ENCODE data around the gene PYM1. TPM values are rescaled to one million over a fixed set of nuclear protein-coding genes. Genes with fewer than 3 reads are reported as not detected.
A peak's percentile ranks its signal among the peaks of the same experiment; 100 is the strongest.
"Not testable (repeated sequence)": the region's sequence is repeated elsewhere in the genome, so short reads cannot be mapped to it uniquely, and the experiment has no call there.

The PYM1 gene
- polyA plus RNA-seq, 2 donors = 63.7 to 71.0 TPM

- Histone ChIP-seq H3K4me3 (ENCODE audit: low read depth in 1 of 2, low read length in 2 of 2) (no peak overlapping the region), H3K4me1 (ENCODE audit: control insufficient read depth in 2 of 2, insufficient read depth in 2 of 2, low read length in 1 of 2) (no peaks in the 10 kb centered on the region), H3K9me3 (ENCODE audit: control insufficient read depth in 2 of 2, insufficient read depth in 1 of 2, low read depth in 1 of 2, low read length in 1 of 2) (no peaks in the 10 kb centered on the region), H3K27me3 (ENCODE audit: control insufficient read depth in 1 of 2, insufficient read depth in 2 of 2, low read length in 2 of 2) (no peaks in the 10 kb centered on the region), H3K27ac (ENCODE audit: low read depth in 2 of 2, low read length in 1 of 2) (no peak overlapping the region), H3K36me3 (ENCODE audit: control insufficient read depth in 2 of 2, insufficient read depth in 2 of 2, low read length in 1 of 2) (peaks cover 16 to 19% of the 10 kb centered on the region in 2 donors)
- WGBS, 2 donors = 45 to 50% methylated on average over 2 of the region's 2 CpGs
These were observed 28.6 kb downstream of the PYM1 start for GRCh38 chr12:55899082-55899481.

- H3K4me3 ChIP-seq (ENCODE audit: low read depth in 1 of 2, low read length in 2 of 2) = no peak overlapping the region
- no peak overlapping the region for H3K27ac ChIP-seq (ENCODE audit: low read depth in 2 of 2, low read length in 1 of 2)
- H3K9me3 ChIP-seq (ENCODE audit: control insufficient read depth in 2 of 2, insufficient read depth in 1 of 2, low read depth in 1 of 2, low read length in 1 of 2) = no peaks in the 10 kb centered on the region
- no peaks in the 10 kb centered on the region for H3K27me3 ChIP-seq (ENCODE audit: control insufficient read depth in 1 of 2, insufficient read depth in 2 of 2, low read length in 2 of 2)
- no peaks in the 10 kb centered on the region for H3K4me1 ChIP-seq (ENCODE audit: control insufficient read depth in 2 of 2, insufficient read depth in 2 of 2, low read length in 1 of 2)
- WGBS, 2 donors = 90 to 97% methylated on average over 1 of the region's 1 CpG
- H3K36me3 ChIP-seq (ENCODE audit: control insufficient read depth in 2 of 2, insufficient read depth in 2 of 2, low read length in 1 of 2) = no peaks in the 10 kb centered on the region
These were observed 34.0 kb downstream of the PYM1 start for GRCh38 chr12:55893723-55894122.

GRCh38 chr12:55891310-55891709 is 36.4 kb downstream of the PYM1 start:
- WGBS, 2 donors = 91 to 93% methylated on average over 4 of the region's 4 CpGs

DNA sequence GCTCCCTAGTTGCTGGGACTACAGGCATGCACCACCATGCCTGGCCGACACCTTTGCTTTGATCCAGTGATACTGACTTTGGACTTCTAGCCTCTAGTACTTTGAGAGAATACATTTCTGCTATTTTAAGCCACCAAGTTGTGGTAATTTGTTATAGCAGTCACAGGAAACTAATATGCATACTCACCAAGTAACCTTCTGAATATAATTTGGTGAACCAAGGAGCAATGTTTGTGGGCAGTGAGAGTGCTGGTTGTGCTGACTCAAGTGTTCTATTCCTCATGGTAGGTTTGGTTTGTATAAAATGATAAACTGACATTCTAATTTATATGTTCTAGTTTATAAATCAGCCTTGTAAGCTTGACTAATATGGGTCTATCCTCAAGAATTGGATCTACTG is 42.6 kb downstream of the PYM1 start:
- H3K27me3 ChIP-seq (ENCODE audit: control insufficient read depth in 1 of 2, insufficient read depth in 2 of 2, low read length in 2 of 2) = no peaks in the 10 kb centered on the region
- no peaks in the 10 kb centered on the region for H3K36me3 ChIP-seq (ENCODE audit: control insufficient read depth in 2 of 2, insufficient read depth in 2 of 2, low read length in 1 of 2)
- H3K9me3 ChIP-seq (ENCODE audit: control insufficient read depth in 2 of 2, insufficient read depth in 1 of 2, low read depth in 1 of 2, low read length in 1 of 2) = no peaks in the 10 kb centered on the region
- WGBS, 2 donors = 71 to 77% methylated on average over 1 of the region's 1 CpG
- no peak overlapping the region for H3K27ac ChIP-seq (ENCODE audit: low read depth in 2 of 2, low read length in 1 of 2)
- H3K4me3 ChIP-seq (ENCODE audit: low read depth in 1 of 2, low read length in 2 of 2) = no peak overlapping the region
- no peaks in the 10 kb centered on the region for H3K4me1 ChIP-seq (ENCODE audit: control insufficient read depth in 2 of 2, insufficient read depth in 2 of 2, low read length in 1 of 2)

More at GRCh38 chr12:55891310-55891709, 36.4 kb downstream of the PYM1 start:
- Histone ChIP-seq H3K9me3 (ENCODE audit: control insufficient read depth in 2 of 2, insufficient read depth in 1 of 2, low read depth in 1 of 2, low read length in 1 of 2) (no peaks in the 10 kb centered on the region), H3K4me1 (ENCODE audit: control insufficient read depth in 2 of 2, insufficient read depth in 2 of 2, low read length in 1 of 2) (no peaks in the 10 kb centered on the region), H3K4me3 (ENCODE audit: low read depth in 1 of 2, low read length in 2 of 2) (no peak overlapping the region), H3K27me3 (ENCODE audit: control insufficient read depth in 1 of 2, insufficient read depth in 2 of 2, low read length in 2 of 2) (no peaks in the 10 kb centered on the region), H3K27ac (ENCODE audit: low read depth in 2 of 2, low read length in 1 of 2) (no peak overlapping the region), H3K36me3 (ENCODE audit: control insufficient read depth in 2 of 2, insufficient read depth in 2 of 2, low read length in 1 of 2) (no peaks in the 10 kb centered on the region)

DNA sequence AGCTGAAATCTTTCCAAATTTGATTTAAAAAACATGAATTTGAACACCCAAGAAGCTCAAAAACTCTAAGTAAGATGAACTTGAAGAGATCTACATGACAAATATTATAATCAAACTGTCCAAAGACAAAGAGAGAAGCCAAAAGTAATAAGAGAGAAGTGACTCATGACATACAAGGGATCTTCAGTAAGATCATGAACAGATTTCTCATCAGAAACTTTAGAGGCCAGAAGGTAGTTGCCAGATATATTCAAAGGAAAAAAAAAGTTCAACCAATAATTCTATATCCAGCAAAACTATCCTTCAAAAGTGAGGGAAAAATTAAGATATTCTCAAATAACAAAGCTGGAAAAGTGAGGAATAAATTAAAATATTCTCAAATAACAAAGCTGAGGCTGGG is 49.9 kb downstream of the PYM1 start:
- H3K36me3 ChIP-seq (ENCODE audit: control insufficient read depth in 2 of 2, insufficient read depth in 2 of 2, low read length in 1 of 2) = no peaks in the 10 kb centered on the region
- no peaks in the 10 kb centered on the region for H3K27me3 ChIP-seq (ENCODE audit: control insufficient read depth in 1 of 2, insufficient read depth in 2 of 2, low read length in 2 of 2)
- H3K9me3 ChIP-seq (ENCODE audit: control insufficient read depth in 2 of 2, insufficient read depth in 1 of 2, low read depth in 1 of 2, low read length in 1 of 2) = no peaks in the 10 kb centered on the region
- H3K27ac ChIP-seq (ENCODE audit: low read depth in 2 of 2, low read length in 1 of 2) = no peak overlapping the region
- no peak overlapping the region for H3K4me3 ChIP-seq (ENCODE audit: low read depth in 1 of 2, low read length in 2 of 2)
- no peaks in the 10 kb centered on the region for H3K4me1 ChIP-seq (ENCODE audit: control insufficient read depth in 2 of 2, insufficient read depth in 2 of 2, low read length in 1 of 2)

GRCh38 chr12:55875704-55876467 is 51.8 kb downstream of the PYM1 start:
- H3K9me3 ChIP-seq (ENCODE audit: control insufficient read depth in 2 of 2, insufficient read depth in 1 of 2, low read depth in 1 of 2, low read length in 1 of 2) = no peaks in the 10 kb centered on the region
- no peaks in the 10 kb centered on the region for H3K27me3 ChIP-seq (ENCODE audit: control insufficient read depth in 1 of 2, insufficient read depth in 2 of 2, low read length in 2 of 2)
- H3K4me3 ChIP-seq (ENCODE audit: low read depth in 1 of 2, low read length in 2 of 2) = no peak overlapping the region
- WGBS, 2 donors = 73 to 76% methylated on average over 4 of the region's 4 CpGs
- H3K36me3 ChIP-seq (ENCODE audit: control insufficient read depth in 2 of 2, insufficient read depth in 2 of 2, low read length in 1 of 2) = no peaks in the 10 kb centered on the region
- no peaks in the 10 kb centered on the region for H3K4me1 ChIP-seq (ENCODE audit: control insufficient read depth in 2 of 2, insufficient read depth in 2 of 2, low read length in 1 of 2)
- no peak overlapping the region for H3K27ac ChIP-seq (ENCODE audit: low read depth in 2 of 2, low read length in 1 of 2)

- Histone ChIP-seq H3K36me3 (ENCODE audit: control insufficient read depth in 2 of 2, insufficient read depth in 2 of 2, low read length in 1 of 2) (no peaks in the 10 kb centered on the region), H3K4me1 (ENCODE audit: control insufficient read depth in 2 of 2, insufficient read depth in 2 of 2, low read length in 1 of 2) (no peaks in the 10 kb centered on the region), H3K27ac (ENCODE audit: low read depth in 2 of 2, low read length in 1 of 2) (peak overlapping the region in 1 of 2 donors; percentile 55), H3K9me3 (ENCODE audit: control insufficient read depth in 2 of 2, insufficient read depth in 1 of 2, low read depth in 1 of 2, low read length in 1 of 2) (no peaks in the 10 kb centered on the region), H3K4me3 (ENCODE audit: low read depth in 1 of 2, low read length in 2 of 2) (no peak overlapping the region), H3K27me3 (ENCODE audit: control insufficient read depth in 1 of 2, insufficient read depth in 2 of 2, low read length in 2 of 2) (no peaks in the 10 kb centered on the region)
- WGBS, 2 donors = 18 to 42% methylated on average over 2 of the region's 2 CpGs
These were observed 53.3 kb downstream of the PYM1 start for GRCh38 chr12:55874443-55874842.

GRCh38 chr12:55866454-55867004 is 61.2 kb downstream of the PYM1 start:
- H3K36me3 ChIP-seq (ENCODE audit: control insufficient read depth in 2 of 2, insufficient read depth in 2 of 2, low read length in 1 of 2); H3K4me3 ChIP-seq (ENCODE audit: low read depth in 1 of 2, low read length in 2 of 2); H3K27me3 ChIP-seq (ENCODE audit: control insufficient read depth in 1 of 2, insufficient read depth in 2 of 2, low read length in 2 of 2); H3K27ac ChIP-seq (ENCODE audit: low read depth in 2 of 2, low read length in 1 of 2); H3K4me1 ChIP-seq (ENCODE audit: control insufficient read depth in 2 of 2, insufficient read depth in 2 of 2, low read length in 1 of 2); H3K9me3 ChIP-seq (ENCODE audit: control insufficient read depth in 2 of 2, insufficient read depth in 1 of 2, low read depth in 1 of 2, low read length in 1 of 2): not testable (repeated sequence)
- WGBS, 2 donors = 98 to 99% methylated on average over 3 of the region's 3 CpGs

DNA sequence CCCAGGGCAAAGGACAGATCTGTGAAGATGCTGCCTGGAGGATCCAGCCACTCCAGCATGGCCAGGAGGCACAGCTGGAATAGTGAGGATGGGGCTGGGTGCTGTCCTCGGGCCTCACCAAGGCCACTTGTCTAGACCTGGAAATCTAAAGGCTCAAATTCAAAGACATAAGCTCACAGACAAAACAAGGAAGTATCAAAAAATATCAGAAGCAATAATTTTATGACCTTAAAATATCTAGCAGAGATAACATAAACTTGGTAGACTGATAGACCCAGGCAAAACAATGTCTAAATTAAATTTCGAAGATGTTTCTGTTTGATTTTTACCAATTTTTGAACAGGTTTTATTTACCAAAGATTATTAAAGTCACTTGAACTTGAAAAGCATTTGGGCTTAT is 62.4 kb downstream of the PYM1 start:
- H3K4me3 ChIP-seq (ENCODE audit: low read depth in 1 of 2, low read length in 2 of 2) = no peak overlapping the region
- H3K27ac ChIP-seq (ENCODE audit: low read depth in 2 of 2, low read length in 1 of 2) = no peak overlapping the region
- no peaks in the 10 kb centered on the region for H3K4me1 ChIP-seq (ENCODE audit: control insufficient read depth in 2 of 2, insufficient read depth in 2 of 2, low read length in 1 of 2)
- no peaks in the 10 kb centered on the region for H3K9me3 ChIP-seq (ENCODE audit: control insufficient read depth in 2 of 2, insufficient read depth in 1 of 2, low read depth in 1 of 2, low read length in 1 of 2)
- H3K27me3 ChIP-seq (ENCODE audit: control insufficient read depth in 1 of 2, insufficient read depth in 2 of 2, low read length in 2 of 2) = no peaks in the 10 kb centered on the region
- 95 to 97% methylated on average over 2 of the region's 2 CpGs for WGBS, 2 donors
- H3K36me3 ChIP-seq (ENCODE audit: control insufficient read depth in 2 of 2, insufficient read depth in 2 of 2, low read length in 1 of 2) = no peaks in the 10 kb centered on the region

DNA sequence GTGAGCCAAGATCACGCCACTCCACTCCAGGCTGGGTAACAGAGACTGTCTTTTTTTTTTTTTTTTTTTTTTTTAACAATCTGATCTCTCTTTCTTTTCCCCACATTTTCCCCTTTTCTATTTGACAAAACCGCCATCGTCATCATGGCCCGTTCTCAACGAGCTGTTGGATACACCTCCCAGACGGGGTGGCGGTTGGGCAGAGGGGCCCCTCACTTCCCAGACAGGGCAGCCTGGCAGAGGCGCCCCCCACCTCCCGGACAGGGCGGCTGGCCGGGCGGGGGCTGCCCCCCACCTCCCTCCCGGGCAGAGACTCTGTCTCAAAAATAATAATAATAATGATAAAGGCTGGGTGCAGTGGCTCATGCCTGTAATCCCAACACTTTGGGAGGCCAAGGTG is 64.8 kb downstream of the PYM1 start:
- not testable (repeated sequence) for H3K9me3 ChIP-seq (ENCODE audit: control insufficient read depth in 2 of 2, insufficient read depth in 1 of 2, low read depth in 1 of 2, low read length in 1 of 2); H3K27me3 ChIP-seq (ENCODE audit: control insufficient read depth in 1 of 2, insufficient read depth in 2 of 2, low read length in 2 of 2); H3K27ac ChIP-seq (ENCODE audit: low read depth in 2 of 2, low read length in 1 of 2); H3K4me3 ChIP-seq (ENCODE audit: low read depth in 1 of 2, low read length in 2 of 2); H3K36me3 ChIP-seq (ENCODE audit: control insufficient read depth in 2 of 2, insufficient read depth in 2 of 2, low read length in 1 of 2); H3K4me1 ChIP-seq (ENCODE audit: control insufficient read depth in 2 of 2, insufficient read depth in 2 of 2, low read length in 1 of 2)
- 94 to 95% methylated on average over 13 of the region's 13 CpGs for WGBS, 2 donors

Data from esophagus (tissue), 2 donors.